AG09309 (cell line): ENCODE measurements around the gene MRC2.

Experiments used
- DNase-seq: peaks from one replicate; pipeline ENCODE4 v3.0.0-alpha.2; 2010; ENCODE audit warnings: low read depth
- H3K4me3 ChIP-seq: 2 replicates; pipeline ENCODE4 v1.5.1; 2011; ENCODE audit warnings: mild to moderate bottlenecking, low read depth, low read length, moderate library complexity; ENCODE audit not compliant: control insufficient read depth
- CTCF ChIP-seq: IDR thresholded peaks from 2 replicates; pipeline ENCODE4 v1.5.1; 2011; ENCODE audit warnings: mild to moderate bottlenecking, low read depth, low read length, inconsistent platforms; ENCODE audit not compliant: insufficient read depth, control insufficient read depth; ENCODE audit errors: missing control alignments

The MRC2 gene

GRCh38 chr17:62702746-62703260 lies 75.3 kb downstream of the MRC2 start:
- TF ChIP-seq CTCF, result no peak
- DNase-seq, result no peak
- no peak overlapping the region for H3K4me3 ChIP-seq

- DNase-seq, result no peak
Measured at GRCh38 chr17:62703261-62703775, 75.8 kb downstream of the MRC2 start.

GRCh38 chr17:62703776-62704380 lies 76.4 kb downstream of the MRC2 start:
- no peak for DNase-seq
- peak; percentile 71 for TF ChIP-seq CTCF
- peak overlapping the region; percentile 55 for H3K4me3 ChIP-seq

More at GRCh38 chr17:62703261-62703775, 75.8 kb downstream of the MRC2 start:
- no peak for TF ChIP-seq CTCF
- peak overlapping the region; percentile 55 for H3K4me3 ChIP-seq

GRCh38 chr17:62704381-62704971 lies 77.0 kb downstream of the MRC2 start:
- DNase-seq, result no peak

GRCh38 chr17:62705156-62705777 lies 77.8 kb downstream of the MRC2 start:
- peak overlapping the region; percentile 55 for H3K4me3 ChIP-seq
- TF ChIP-seq CTCF, result no peak
- no peak for DNase-seq

More at GRCh38 chr17:62704381-62704971, 77.0 kb downstream of the MRC2 start:
- peak overlapping the region; percentile 55 for H3K4me3 ChIP-seq
- no peak for TF ChIP-seq CTCF

- H3K4me3 ChIP-seq, result peak overlapping the region; percentile 55
- no peak for DNase-seq
Measured at GRCh38 chr17:62705778-62706597, 78.5 kb downstream of the MRC2 start.

More at GRCh38 chr17:62705778-62706597, 78.5 kb downstream of the MRC2 start:
- no peak for TF ChIP-seq CTCF
